PFSK-1 (cell line): ENCODE measurements around the gene RECQL5.

Source experiments
- FOXP2 ChIP-seq: optimal IDR thresholded peaks from 2 replicates; pipeline ENCODE3; 2011; ENCODE audit warnings: borderline replicate concordance, control low read depth, inconsistent platforms; ENCODE audit not compliant: insufficient read depth; ENCODE audit errors: extremely low read length, extremely low read depth
- POLR2AphosphoS5 ChIP-seq: IDR thresholded peaks from 2 replicates; pipeline ENCODE4 v1.6.1; 2012; ENCODE audit warnings: low read depth, mild to moderate bottlenecking, control low read depth, low read length, moderate library complexity
- SIN3A ChIP-seq: IDR thresholded peaks from 2 replicates; pipeline ENCODE4 v1.6.1; 2012; ENCODE audit warnings: mild to moderate bottlenecking, low read length, moderate library complexity, borderline replicate concordance; ENCODE audit not compliant: insufficient read depth
- TAF1 ChIP-seq: IDR thresholded peaks from 2 replicates; pipeline ENCODE4 v1.6.1; 2012; ENCODE audit warnings: low read length, control low read depth, borderline replicate concordance; ENCODE audit not compliant: insufficient read depth

- TF ChIP-seq TAF1 (no peak), SIN3A (no peak), POLR2AphosphoS5 (no peak), FOXP2 (no peak)
Measured at GRCh38 chr17:75603123-75603522, 63.8 kb downstream of the RECQL5 start.
